ENCODE data around the gene PRTN3. TPM values are rescaled to one million over a fixed set of nuclear protein-coding genes. Genes with fewer than 3 reads are reported as not detected.

PRTN3 gene
- total RNA-seq, 4 donors from 2014 or later: not detected

DNA sequence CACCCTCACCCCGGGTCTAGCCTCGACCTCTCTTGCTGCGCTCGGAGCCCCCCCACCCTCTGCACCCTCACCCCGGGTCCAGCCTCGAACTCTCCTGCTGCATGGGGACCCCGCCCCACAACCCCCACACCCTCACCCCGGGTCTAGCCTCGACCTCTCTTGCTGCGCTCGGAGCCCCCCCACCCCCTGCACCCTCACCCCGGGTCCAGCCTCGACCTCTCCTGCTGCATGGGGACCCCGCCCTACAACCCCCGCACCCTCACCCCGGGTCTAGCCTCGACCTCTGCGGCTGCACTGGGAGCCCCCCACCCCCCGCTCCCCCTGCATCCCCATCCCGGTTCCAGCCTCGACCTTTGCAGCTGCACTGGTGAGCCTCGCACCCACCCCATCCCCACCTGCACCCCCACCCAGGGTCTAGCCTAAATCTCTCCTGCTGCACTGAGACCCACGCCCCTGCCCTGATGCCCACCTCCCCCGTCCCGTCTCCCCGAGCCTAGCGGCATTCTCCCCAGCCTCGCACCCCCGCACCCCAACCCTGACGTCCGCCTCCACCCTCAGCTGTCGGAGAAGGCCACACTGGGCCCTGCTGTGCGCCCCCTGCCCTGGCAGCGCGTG is 20.4 kb downstream of the PRTN3 start:
- no peak overlapping the region for H3K27ac ChIP-seq
- WGBS: 41% methylated on average over 18 of the region's 35 CpGs
- H3K27me3 ChIP-seq: no peaks in the 10 kb centered on the region
- H3K4me1 ChIP-seq: peaks cover 44% of the 10 kb centered on the region
- DNase-seq (ENCODE audit: low spot score in 2 of 2): no peak
- H3K9me3 ChIP-seq: no peaks in the 10 kb centered on the region
- TF ChIP-seq CTCF (IDR thresholded peaks at IDR 0.05) (no peak), POLR2AphosphoS5 (IDR thresholded peaks at IDR 0.05) (no peak), EP300 (IDR thresholded peaks at IDR 0.05) (no peak), POLR2A (IDR thresholded peaks at IDR 0.05) (no peak)
- H3K36me3 ChIP-seq: no peaks in the 10 kb centered on the region
- H3K4me3 ChIP-seq: peak overlapping the region; percentile 62

DNA sequence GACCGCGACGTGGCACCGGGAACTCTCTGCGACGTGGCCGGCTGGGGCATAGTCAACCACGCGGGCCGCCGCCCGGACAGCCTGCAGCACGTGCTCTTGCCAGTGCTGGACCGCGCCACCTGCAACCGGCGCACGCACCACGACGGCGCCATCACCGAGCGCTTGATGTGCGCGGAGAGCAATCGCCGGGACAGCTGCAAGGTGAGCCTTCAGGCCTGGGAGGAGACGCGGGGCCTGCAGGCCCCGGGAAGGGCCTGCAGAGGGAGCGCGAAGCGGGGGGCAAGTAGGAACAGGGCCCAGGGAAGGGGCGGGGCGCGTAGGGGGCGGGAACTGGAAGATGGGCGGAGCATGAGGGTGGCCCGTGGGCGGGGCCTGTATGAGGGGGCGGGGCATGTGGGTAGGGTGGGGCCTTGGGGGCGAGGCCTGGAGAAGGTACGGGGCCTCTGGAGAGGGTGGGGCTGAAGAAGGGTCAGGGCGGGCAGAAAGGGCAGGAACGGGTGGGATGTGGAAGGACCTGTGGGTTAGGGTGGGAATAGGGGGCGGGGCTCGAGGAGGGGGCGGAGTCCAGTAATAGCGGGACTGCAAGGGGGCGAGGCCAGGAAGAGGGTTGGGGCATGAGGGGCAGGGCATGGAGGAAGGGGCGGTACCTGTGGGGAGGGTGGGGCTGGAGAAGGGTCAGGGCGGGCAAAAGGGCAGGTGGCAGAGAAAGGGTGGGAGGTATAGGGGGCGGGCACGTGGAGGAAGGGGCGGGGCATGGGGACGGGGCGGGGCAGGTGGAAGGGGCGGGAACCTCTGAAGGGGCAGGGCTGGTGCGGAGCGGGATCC is 21.2 kb downstream of the PRTN3 start:
- H3K9me3 ChIP-seq: no peaks in the 10 kb centered on the region
- H3K27ac ChIP-seq: no peak overlapping the region
- peak overlapping the region; percentile 62 for H3K4me3 ChIP-seq
- DNase-seq (ENCODE audit: low spot score in 2 of 2): no peak
- peaks cover 44% of the 10 kb centered on the region for H3K4me1 ChIP-seq
- H3K27me3 ChIP-seq: no peaks in the 10 kb centered on the region
- H3K36me3 ChIP-seq: no peaks in the 10 kb centered on the region
- 8% methylated on average over 36 of the region's 60 CpGs for WGBS
- TF ChIP-seq CTCF (IDR thresholded peaks at IDR 0.05) (peak in 1 of 2 donors; percentile 34), EP300 (IDR thresholded peaks at IDR 0.05) (no peak)

- DNase-seq (ENCODE audit: low spot score in 2 of 2): no peak
- peaks cover 44% of the 10 kb centered on the region for H3K4me1 ChIP-seq
- 23% methylated on average over 27 of the region's 48 CpGs for WGBS
- no peak overlapping the region for H3K27ac ChIP-seq
- H3K27me3 ChIP-seq: no peaks in the 10 kb centered on the region
- H3K9me3 ChIP-seq: no peaks in the 10 kb centered on the region
- H3K36me3 ChIP-seq: peaks cover 4% of the 10 kb centered on the region
- H3K4me3 ChIP-seq: peak overlapping the region; percentile 26
- TF ChIP-seq CTCF (IDR thresholded peaks at IDR 0.05): no peak
Measured at GRCh38 chr19:862581-863314, 21.9 kb downstream of the PRTN3 start.

GRCh38 chr19:863315-863620 is 22.5 kb downstream of the PRTN3 start:
- TF ChIP-seq EP300 (IDR thresholded peaks at IDR 0.05) (no peak), CTCF (IDR thresholded peaks at IDR 0.05) (no peak), POLR2AphosphoS5 (IDR thresholded peaks at IDR 0.05) (no peak), POLR2A (IDR thresholded peaks at IDR 0.05) (no peak)
- H3K36me3 ChIP-seq: peaks cover 9% of the 10 kb centered on the region
- no peak overlapping the region for H3K27ac ChIP-seq
- H3K4me1 ChIP-seq: peaks cover 45% of the 10 kb centered on the region
- H3K4me3 ChIP-seq: no peak overlapping the region
- H3K27me3 ChIP-seq: no peaks in the 10 kb centered on the region
- 67% methylated on average over 7 of the region's 7 CpGs for WGBS
- no peak for DNase-seq (ENCODE audit: low spot score in 2 of 2)
- H3K9me3 ChIP-seq: no peaks in the 10 kb centered on the region

DNA sequence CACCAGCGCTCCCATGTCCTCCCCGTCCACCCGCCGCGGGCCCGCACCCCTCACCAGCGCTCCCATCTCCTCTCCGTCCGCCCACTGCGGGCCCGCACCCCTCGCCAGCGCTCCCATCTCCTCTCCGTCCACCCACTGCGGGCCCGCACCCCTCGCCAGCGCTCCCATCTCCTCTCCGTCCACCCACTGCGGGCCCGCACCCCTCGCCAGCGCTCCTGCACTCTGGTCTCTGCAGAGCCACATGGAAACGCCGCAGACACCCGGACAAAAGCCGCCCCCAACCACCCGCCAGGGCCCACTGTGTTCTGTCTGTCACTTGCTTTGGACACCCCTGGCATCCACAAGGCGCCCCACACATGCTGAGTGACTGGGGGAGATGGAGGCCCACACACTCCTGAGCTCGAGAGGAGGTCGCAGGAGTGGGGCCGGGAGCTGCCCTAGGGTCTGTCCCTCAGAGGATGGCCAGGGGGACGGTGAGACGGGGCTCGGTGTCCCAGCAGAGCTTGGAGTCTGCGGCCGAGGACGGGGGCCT is 26.0 kb downstream of the PRTN3 start:
- H3K4me3 ChIP-seq: no peak overlapping the region
- WGBS: 81% methylated on average over 34 of the region's 38 CpGs
- TF ChIP-seq EP300 (IDR thresholded peaks at IDR 0.05): no peak
- no peak for TF ChIP-seq CTCF (IDR thresholded peaks at IDR 0.05)
- no peak for TF ChIP-seq POLR2A (IDR thresholded peaks at IDR 0.05)
- no peak for TF ChIP-seq POLR2AphosphoS5 (IDR thresholded peaks at IDR 0.05)
- DNase-seq (ENCODE audit: low spot score in 2 of 2): no peak
- H3K27ac ChIP-seq: no peak overlapping the region
- H3K4me1 ChIP-seq: peaks cover 33% of the 10 kb centered on the region
- no peaks in the 10 kb centered on the region for H3K9me3 ChIP-seq
- H3K36me3 ChIP-seq: peaks cover 38% of the 10 kb centered on the region
- no peaks in the 10 kb centered on the region for H3K27me3 ChIP-seq

All from suprapubic skin (tissue), 4 donors.